Measurements from ENCODE around the gene FAM3D.
"Not testable (repeated sequence)": the region's sequence is repeated elsewhere in the genome, so short reads cannot be mapped to it uniquely, and the experiment has no call there.

FAM3D gene

DNA sequence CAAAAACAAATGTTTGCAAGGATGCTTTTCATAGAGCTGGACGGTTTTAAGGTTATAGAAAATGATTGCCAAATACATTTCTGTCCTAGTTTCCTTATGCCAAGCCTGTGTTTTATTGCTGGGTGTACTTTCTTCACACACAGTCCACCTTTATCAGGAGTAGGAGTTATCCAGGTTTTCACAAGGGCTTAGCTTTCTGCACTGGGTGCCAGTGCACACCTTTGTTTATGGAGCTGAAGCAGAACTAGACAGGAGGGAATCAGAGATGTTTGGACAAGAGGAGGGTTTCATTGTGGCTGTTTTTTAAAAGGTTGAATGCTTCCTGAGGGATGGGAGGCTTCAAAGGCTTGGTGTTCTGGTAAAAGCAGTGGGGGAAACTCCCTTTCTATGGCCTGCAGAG lies 29.5 kb upstream of the FAM3D start:
- no peaks in the 10 kb centered on the region for H3K27me3 ChIP-seq (ENCODE audit: insufficient read depth, poor library complexity, severe bottlenecking)
- TF ChIP-seq, protein P1, sequence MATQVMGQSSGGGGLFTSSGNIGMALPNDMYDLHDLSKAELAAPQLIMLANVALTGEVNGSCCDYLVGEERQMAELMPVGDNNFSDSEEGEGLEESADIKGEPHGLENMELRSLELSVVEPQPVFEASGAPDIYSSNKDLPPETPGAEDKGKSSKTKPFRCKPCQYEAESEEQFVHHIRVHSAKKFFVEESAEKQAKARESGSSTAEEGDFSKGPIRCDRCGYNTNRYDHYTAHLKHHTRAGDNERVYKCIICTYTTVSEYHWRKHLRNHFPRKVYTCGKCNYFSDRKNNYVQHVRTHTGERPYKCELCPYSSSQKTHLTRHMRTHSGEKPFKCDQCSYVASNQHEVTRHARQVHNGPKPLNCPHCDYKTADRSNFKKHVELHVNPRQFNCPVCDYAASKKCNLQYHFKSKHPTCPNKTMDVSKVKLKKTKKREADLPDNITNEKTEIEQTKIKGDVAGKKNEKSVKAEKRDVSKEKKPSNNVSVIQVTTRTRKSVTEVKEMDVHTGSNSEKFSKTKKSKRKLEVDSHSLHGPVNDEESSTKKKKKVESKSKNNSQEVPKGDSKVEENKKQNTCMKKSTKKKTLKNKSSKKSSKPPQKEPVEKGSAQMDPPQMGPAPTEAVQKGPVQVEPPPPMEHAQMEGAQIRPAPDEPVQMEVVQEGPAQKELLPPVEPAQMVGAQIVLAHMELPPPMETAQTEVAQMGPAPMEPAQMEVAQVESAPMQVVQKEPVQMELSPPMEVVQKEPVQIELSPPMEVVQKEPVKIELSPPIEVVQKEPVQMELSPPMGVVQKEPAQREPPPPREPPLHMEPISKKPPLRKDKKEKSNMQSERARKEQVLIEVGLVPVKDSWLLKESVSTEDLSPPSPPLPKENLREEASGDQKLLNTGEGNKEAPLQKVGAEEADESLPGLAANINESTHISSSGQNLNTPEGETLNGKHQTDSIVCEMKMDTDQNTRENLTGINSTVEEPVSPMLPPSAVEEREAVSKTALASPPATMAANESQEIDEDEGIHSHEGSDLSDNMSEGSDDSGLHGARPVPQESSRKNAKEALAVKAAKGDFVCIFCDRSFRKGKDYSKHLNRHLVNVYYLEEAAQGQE (IDR thresholded peaks at IDR 0.05; ENCODE audit: insufficient replicate concordance, low read depth): no peak
- no peak for TF ChIP-seq SPI1 (IDR thresholded peaks at IDR 0.05; ENCODE audit: borderline replicate concordance, low read depth)
- no peak for TF ChIP-seq GABPA (IDR thresholded peaks at IDR 0.05; ENCODE audit: low read depth)
- TF ChIP-seq, protein P2, sequence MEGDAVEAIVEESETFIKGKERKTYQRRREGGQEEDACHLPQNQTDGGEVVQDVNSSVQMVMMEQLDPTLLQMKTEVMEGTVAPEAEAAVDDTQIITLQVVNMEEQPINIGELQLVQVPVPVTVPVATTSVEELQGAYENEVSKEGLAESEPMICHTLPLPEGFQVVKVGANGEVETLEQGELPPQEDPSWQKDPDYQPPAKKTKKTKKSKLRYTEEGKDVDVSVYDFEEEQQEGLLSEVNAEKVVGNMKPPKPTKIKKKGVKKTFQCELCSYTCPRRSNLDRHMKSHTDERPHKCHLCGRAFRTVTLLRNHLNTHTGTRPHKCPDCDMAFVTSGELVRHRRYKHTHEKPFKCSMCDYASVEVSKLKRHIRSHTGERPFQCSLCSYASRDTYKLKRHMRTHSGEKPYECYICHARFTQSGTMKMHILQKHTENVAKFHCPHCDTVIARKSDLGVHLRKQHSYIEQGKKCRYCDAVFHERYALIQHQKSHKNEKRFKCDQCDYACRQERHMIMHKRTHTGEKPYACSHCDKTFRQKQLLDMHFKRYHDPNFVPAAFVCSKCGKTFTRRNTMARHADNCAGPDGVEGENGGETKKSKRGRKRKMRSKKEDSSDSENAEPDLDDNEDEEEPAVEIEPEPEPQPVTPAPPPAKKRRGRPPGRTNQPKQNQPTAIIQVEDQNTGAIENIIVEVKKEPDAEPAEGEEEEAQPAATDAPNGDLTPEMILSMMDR (IDR thresholded peaks at IDR 0.05; ENCODE audit: insufficient read depth, low read length): no peak
- no peak for TF ChIP-seq POLR2AphosphoS5 (IDR thresholded peaks at IDR 0.05; ENCODE audit: low read depth)
- H3K4me3 ChIP-seq (replicated peaks; ENCODE audit: insufficient read depth, low read length): no peak overlapping the region
- no peak overlapping the region for H3K27ac ChIP-seq (replicated peaks)
- no peak for DNase-seq (ENCODE audit: low read depth in 1 of 2, low spot score in 1 of 2)

DNA sequence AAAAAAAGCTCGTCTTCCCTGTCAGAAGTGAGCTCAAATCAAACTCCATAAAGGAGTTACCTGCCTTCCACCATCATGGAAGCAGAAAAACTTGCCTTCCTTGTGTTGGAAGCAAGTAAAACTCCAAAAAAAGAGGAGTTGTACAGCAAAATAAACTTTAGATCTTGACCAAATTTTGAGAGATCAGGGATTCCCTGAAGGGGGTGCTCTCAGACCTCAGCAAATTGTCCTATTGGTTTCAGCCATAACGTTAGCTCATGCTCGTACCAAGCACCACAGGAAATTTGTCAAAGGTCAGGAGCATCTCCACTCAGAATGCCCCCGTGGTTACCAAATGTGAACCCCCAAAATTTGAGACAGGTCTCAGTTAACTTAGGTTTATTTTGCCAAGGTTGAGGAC lies 28.7 kb upstream of the FAM3D start:
- not testable (repeated sequence) for H3K27me3 ChIP-seq (ENCODE audit: insufficient read depth, poor library complexity, severe bottlenecking); H3K4me3 ChIP-seq (replicated peaks; ENCODE audit: insufficient read depth, low read length); H3K27ac ChIP-seq (replicated peaks); DNase-seq (ENCODE audit: low read depth in 1 of 2, low spot score in 1 of 2)

DNA sequence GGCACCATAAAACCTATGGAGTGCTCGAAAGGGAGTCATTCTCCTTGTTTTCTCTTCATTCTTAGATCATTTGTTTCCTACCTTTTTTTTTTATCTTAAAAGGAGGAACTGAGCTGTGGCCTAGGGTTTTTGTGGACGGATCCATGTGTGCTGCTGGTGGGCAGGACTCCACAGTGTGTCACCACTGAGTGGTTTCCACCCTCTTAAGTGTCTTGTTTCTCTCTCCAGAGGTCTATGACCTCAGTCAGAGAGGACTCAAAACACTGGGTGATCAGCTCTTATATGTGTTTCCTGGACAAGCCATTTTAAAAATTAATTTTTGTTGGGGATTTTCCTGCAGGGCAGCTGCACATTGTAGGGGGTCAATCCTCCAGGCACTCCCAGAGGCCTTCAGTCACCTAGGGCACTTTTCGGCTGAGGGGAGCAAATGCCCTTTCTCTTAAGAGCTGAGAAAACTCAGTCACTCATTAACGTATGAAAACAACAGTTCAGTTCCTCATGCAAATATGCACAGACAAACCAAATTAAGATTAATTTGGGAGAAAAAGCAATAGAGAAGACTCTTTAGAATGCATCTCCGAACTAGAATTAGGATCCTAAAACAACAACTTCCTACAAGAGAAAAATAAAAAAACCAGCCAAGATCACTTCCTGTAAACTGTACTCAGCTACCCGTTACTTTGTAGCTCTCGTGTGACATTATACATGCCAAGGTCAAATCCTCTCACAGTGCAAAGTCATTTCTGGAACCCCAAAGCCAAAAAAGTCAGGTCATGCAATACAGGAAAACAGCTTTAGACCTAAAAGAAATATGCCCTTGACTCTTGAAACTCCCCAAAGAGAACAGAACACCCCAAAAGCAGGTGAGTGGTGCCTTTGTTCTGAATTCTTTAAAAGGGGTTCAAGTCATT lies 27.6 kb upstream of the FAM3D start:
- no peaks in the 10 kb centered on the region for H3K27me3 ChIP-seq (ENCODE audit: insufficient read depth, poor library complexity, severe bottlenecking)
- H3K4me3 ChIP-seq (replicated peaks; ENCODE audit: insufficient read depth, low read length): no peak overlapping the region
- H3K27ac ChIP-seq (replicated peaks): no peak overlapping the region
- TF ChIP-seq, protein P2 (IDR thresholded peaks at IDR 0.05; ENCODE audit: insufficient read depth, low read length): no peak
- TF ChIP-seq GABPA (IDR thresholded peaks at IDR 0.05; ENCODE audit: low read depth) (no peak), POLR2AphosphoS5 (IDR thresholded peaks at IDR 0.05; ENCODE audit: low read depth) (no peak), SPI1 (IDR thresholded peaks at IDR 0.05; ENCODE audit: borderline replicate concordance, low read depth) (peak; percentile 37; the same call in 1 of the 2 replicates)
- TF ChIP-seq, protein P1 (IDR thresholded peaks at IDR 0.05; ENCODE audit: insufficient replicate concordance, low read depth): no peak
- DNase-seq (ENCODE audit: low read depth in 1 of 2, low spot score in 1 of 2): peak in 1 of 2 experiments; percentile 16

DNA sequence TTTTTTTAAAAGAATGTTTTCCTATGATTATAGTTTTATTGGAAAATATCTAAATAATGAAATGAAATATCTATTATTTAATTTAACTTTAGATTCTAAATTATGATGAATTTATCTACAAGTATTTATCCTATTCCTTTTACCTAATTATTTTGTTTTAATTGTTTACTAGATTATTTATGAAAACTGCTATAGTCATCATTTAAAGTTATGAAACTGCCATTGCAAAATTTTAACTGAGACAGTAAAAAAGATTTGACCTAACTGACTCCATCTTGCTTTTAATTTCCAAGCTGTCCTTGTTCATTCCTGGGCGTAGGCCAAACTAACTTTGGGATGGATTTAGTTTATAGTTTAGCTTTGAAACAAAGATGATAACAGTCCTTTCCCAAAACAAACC lies 25.9 kb upstream of the FAM3D start:
- Histone ChIP-seq H3K27ac (replicated peaks) (no peak overlapping the region), H3K27me3 (ENCODE audit: insufficient read depth, poor library complexity, severe bottlenecking) (no peaks in the 10 kb centered on the region), H3K4me3 (replicated peaks; ENCODE audit: insufficient read depth, low read length) (no peak overlapping the region)
- no peak for DNase-seq (ENCODE audit: low read depth in 1 of 2, low spot score in 1 of 2)
- no peak for TF ChIP-seq POLR2AphosphoS5 (IDR thresholded peaks at IDR 0.05; ENCODE audit: low read depth)
- TF ChIP-seq, protein P1 (IDR thresholded peaks at IDR 0.05; ENCODE audit: insufficient replicate concordance, low read depth): no peak
- no peak for TF ChIP-seq GABPA (IDR thresholded peaks at IDR 0.05; ENCODE audit: low read depth)
- TF ChIP-seq SPI1 (IDR thresholded peaks at IDR 0.05; ENCODE audit: borderline replicate concordance, low read depth): no peak
- TF ChIP-seq, protein P2 (IDR thresholded peaks at IDR 0.05; ENCODE audit: insufficient read depth, low read length): no peak

Data from HL-60 (cell line).